22Rv1 (cell line): ENCODE data around the gene ZBTB7A.

Experiments
- H3K27ac ChIP-seq: fragments of 450-650 bp; 2 replicates; pipeline ENCODE4 v1.5.1; 2017
- CTCF ChIP-seq: fragments of 450-650 bp; IDR thresholded peaks from 2 replicates; pipeline ENCODE4 v1.5.1; 2017; ENCODE audit warnings: mild to moderate bottlenecking
- ZFX ChIP-seq: fragments of 450-650 bp; IDR thresholded peaks from 2 replicates; pipeline ENCODE4 v1.6.1; 2017; ENCODE audit warnings: antibody characterized with exemption, borderline replicate concordance

Gene ZBTB7A

GRCh38 chr19:4031420-4031819 lies 35.3 kb downstream of the ZBTB7A start:
- no peak overlapping the region for H3K27ac ChIP-seq
- no peak for TF ChIP-seq ZFX
- TF ChIP-seq CTCF, result no peak

- TF ChIP-seq ZFX (no peak), CTCF (no peak)
- H3K27ac ChIP-seq, result no peak overlapping the region
Observed at GRCh38 chr19:4030981-4031380, 35.7 kb downstream of the ZBTB7A start.

- no peak overlapping the region for H3K27ac ChIP-seq
- no peak for TF ChIP-seq ZFX
- no peak for TF ChIP-seq CTCF
Observed at GRCh38 chr19:4030552-4030951, 36.1 kb downstream of the ZBTB7A start.

GRCh38 chr19:4029247-4029614 lies 37.5 kb downstream of the ZBTB7A start:
- H3K27ac ChIP-seq, result no peak overlapping the region
- no peak for TF ChIP-seq CTCF
- no peak for TF ChIP-seq ZFX

GRCh38 chr19:4028334-4029246 lies 38.1 kb downstream of the ZBTB7A start:
- H3K27ac ChIP-seq, result no peak overlapping the region
- TF ChIP-seq CTCF (no peak), ZFX (no peak)

GRCh38 chr19:4027146-4027545 lies 39.6 kb downstream of the ZBTB7A start:
- H3K27ac ChIP-seq, result no peak overlapping the region
- TF ChIP-seq ZFX (no peak), CTCF (no peak)

- TF ChIP-seq CTCF, result no peak
- H3K27ac ChIP-seq, result no peak overlapping the region
Observed at GRCh38 chr19:4025317-4025716, 41.4 kb downstream of the ZBTB7A start.
